Neural cell (in vitro differentiated cells): Measurements from ENCODE around the gene SRCIN1. TPM values are rescaled to one million over a fixed set of nuclear protein-coding genes. Genes with fewer than 3 reads are reported as not detected.

Experiments used
- H2AFZ ChIP-seq: fragments of 200-600, 300-800 bp; sonication (generic), shearing (Covaris generic); 2 replicates; pipeline ENCODE4 v1.6.0; 2014; ENCODE audit warnings: low read depth, mild to moderate bottlenecking, antibody characterized with exemption, low read length, moderate library complexity
- H3F3A ChIP-seq: fragments of 200-600 bp; shearing (Covaris generic); 2 replicates; pipeline ENCODE4 v1.6.1; 2016; ENCODE audit warnings: mild to moderate bottlenecking, moderate library complexity, mixed read lengths, antibody characterized with exemption, low read length; ENCODE audit not compliant: insufficient read depth, poor library complexity, severe bottlenecking
- H3K27ac ChIP-seq: fragments of 200-600, 300-800 bp; sonication (generic), shearing (Covaris generic); 2 replicates; pipeline ENCODE4 v1.5.1; 2014; ENCODE audit warnings: mild to moderate bottlenecking, low read length, moderate library complexity
- H3K27me3 ChIP-seq: fragments of 300-800, 200-600 bp; sonication (generic), shearing (Covaris generic); 2 replicates; pipeline ENCODE4 v1.6.0; 2014; ENCODE audit warnings: mild to moderate bottlenecking, low read depth, low read length, moderate library complexity; ENCODE audit not compliant: insufficient read depth
- H3K36me3 ChIP-seq: fragments of 300-800, 200-600 bp; sonication (generic), shearing (Covaris generic); 2 replicates; pipeline ENCODE4 v1.5.1; 2014; ENCODE audit warnings: mild to moderate bottlenecking, antibody characterized with exemption, low read length, moderate library complexity; ENCODE audit not compliant: insufficient read depth
- H3K4me2 ChIP-seq: fragments of 300-800, 200-600 bp; sonication (generic), shearing (Covaris generic); 2 replicates; pipeline ENCODE4 v1.6.0; 2014; ENCODE audit warnings: mild to moderate bottlenecking, low read length
- H3K4me3 ChIP-seq: fragments of 300-800, 200-600 bp; sonication (generic), shearing (Covaris generic); 2 replicates; pipeline ENCODE4 v1.5.1; 2014; ENCODE audit warnings: mild to moderate bottlenecking, low read length, moderate library complexity
- H3K79me2 ChIP-seq: fragments of 200-600 bp; shearing (Covaris generic); replicated peaks from 2 replicates; pipeline ENCODE4 v1.6.0; 2014; ENCODE audit warnings: mild to moderate bottlenecking, low read length, moderate library complexity; ENCODE audit not compliant: insufficient read depth
- H3K9ac ChIP-seq: fragments of 300-800, 200-600 bp; sonication (generic), shearing (Covaris generic); 2 replicates; pipeline ENCODE4 v1.6.1; 2016; ENCODE audit warnings: mild to moderate bottlenecking, low read length, mixed read lengths
- H3K9me2 ChIP-seq: fragments of 200-600 bp; shearing (Covaris generic); 2 replicates; pipeline ENCODE4 v1.6.1; 2016; ENCODE audit warnings: mild to moderate bottlenecking, low read length, mixed read lengths; ENCODE audit not compliant: insufficient read depth
- H3K9me3 ChIP-seq: fragments of 200-600, 300-800 bp; sonication (generic), shearing (Covaris generic); 2 replicates; pipeline ENCODE4 v1.6.1; 2016; ENCODE audit warnings: mild to moderate bottlenecking, mixed run types, low read length, moderate library complexity, mixed read lengths
- H4K20me1 ChIP-seq: fragments of 200-600 bp; shearing (Covaris generic); 2 replicates; pipeline ENCODE4 v1.6.1; 2016; ENCODE audit warnings: mild to moderate bottlenecking, mixed run types; ENCODE audit not compliant: insufficient read depth
- EP300 ChIP-seq: fragments of 450-650 bp; conservative IDR thresholded peaks from 2 replicates; pipeline ENCODE4 v1.6.1; 2014; ENCODE audit warnings: antibody characterized with exemption, mild to moderate bottlenecking, moderate library complexity; ENCODE audit not compliant: poor library complexity, severe bottlenecking
- EZH2 ChIP-seq: fragments of 200-600, 300-800 bp; shearing (Covaris generic), sonication (generic); IDR thresholded peaks from 2 replicates; pipeline ENCODE4 v1.6.1; 2014; ENCODE audit warnings: antibody characterized with exemption, low read length, borderline replicate concordance, mild to moderate bottlenecking; ENCODE audit not compliant: insufficient read depth, poor library complexity, severe bottlenecking
- POLR2AphosphoS5 ChIP-seq: IDR thresholded peaks from 2 replicates; pipeline ENCODE4 v1.6.1; 2012
- SMC3 ChIP-seq: fragments of 450-650 bp; conservative IDR thresholded peaks from 2 replicates; pipeline ENCODE4 v1.6.1; 2014; ENCODE audit warnings: antibody characterized with exemption, mild to moderate bottlenecking, moderate library complexity; ENCODE audit not compliant: poor library complexity
- TAF1 ChIP-seq: IDR thresholded peaks from 2 replicates; pipeline ENCODE4 v1.6.1; 2012; ENCODE audit warnings: low read depth
- polyA plus RNA-seq: library from polyadenylated mRNA; depleted of rRNA; stranded (reverse); fragments of >200 nt; gene quantifications from 2 replicates; pipeline ENCODE4 v1.2.3, GENCODE V29; 2014
- TF ChIP-seq, protein P1 (sequence below): fragments of 450-650 bp; IDR thresholded peaks from 2 replicates; pipeline ENCODE4 v1.5.1; 2014; ENCODE audit warnings: antibody characterized with exemption, mild to moderate bottlenecking, moderate library complexity; ENCODE audit not compliant: poor library complexity, severe bottlenecking

The SRCIN1 gene
- polyA plus RNA-seq, 1 donor from 2014 or later: 18.0 TPM

DNA sequence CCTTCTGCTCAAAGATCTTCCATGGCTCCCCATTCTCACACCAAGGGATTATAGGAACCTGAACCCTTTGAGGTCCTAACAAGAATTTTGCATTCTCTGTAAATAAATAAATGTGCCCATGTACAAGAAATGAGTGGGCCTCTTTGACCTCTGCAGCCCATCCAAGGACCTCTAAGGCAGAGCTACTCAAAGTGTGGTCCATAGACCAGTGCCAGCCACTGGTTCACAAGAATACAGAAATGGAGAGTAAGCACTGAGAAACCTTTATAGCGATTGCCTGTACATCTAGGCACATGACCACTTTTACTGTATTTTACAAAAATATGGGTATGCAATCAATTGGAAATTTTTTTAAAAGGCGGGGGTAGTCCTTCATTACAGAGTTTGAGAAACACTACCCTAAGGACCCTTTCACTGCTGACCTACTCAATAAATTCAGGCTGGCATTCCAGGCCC is 7.8 kb upstream of the SRCIN1 start:
- no peak overlapping the region for H3K27ac ChIP-seq
- TF ChIP-seq, protein P1, sequence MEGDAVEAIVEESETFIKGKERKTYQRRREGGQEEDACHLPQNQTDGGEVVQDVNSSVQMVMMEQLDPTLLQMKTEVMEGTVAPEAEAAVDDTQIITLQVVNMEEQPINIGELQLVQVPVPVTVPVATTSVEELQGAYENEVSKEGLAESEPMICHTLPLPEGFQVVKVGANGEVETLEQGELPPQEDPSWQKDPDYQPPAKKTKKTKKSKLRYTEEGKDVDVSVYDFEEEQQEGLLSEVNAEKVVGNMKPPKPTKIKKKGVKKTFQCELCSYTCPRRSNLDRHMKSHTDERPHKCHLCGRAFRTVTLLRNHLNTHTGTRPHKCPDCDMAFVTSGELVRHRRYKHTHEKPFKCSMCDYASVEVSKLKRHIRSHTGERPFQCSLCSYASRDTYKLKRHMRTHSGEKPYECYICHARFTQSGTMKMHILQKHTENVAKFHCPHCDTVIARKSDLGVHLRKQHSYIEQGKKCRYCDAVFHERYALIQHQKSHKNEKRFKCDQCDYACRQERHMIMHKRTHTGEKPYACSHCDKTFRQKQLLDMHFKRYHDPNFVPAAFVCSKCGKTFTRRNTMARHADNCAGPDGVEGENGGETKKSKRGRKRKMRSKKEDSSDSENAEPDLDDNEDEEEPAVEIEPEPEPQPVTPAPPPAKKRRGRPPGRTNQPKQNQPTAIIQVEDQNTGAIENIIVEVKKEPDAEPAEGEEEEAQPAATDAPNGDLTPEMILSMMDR: no peak
- H3K4me3 ChIP-seq: no peak overlapping the region
- H3F3A ChIP-seq: no peaks in the 10 kb centered on the region
- no peaks in the 10 kb centered on the region for H3K9me3 ChIP-seq
- no peaks in the 10 kb centered on the region for H3K27me3 ChIP-seq
- H3K36me3 ChIP-seq: no peaks in the 10 kb centered on the region
- no peaks in the 10 kb centered on the region for H3K9me2 ChIP-seq
- no peak overlapping the region for H3K4me2 ChIP-seq
- H2AFZ ChIP-seq: no peak overlapping the region
- no peaks in the 10 kb centered on the region for H3K79me2 ChIP-seq
- H3K9ac ChIP-seq: no peak overlapping the region
- H4K20me1 ChIP-seq: no peaks in the 10 kb centered on the region

DNA sequence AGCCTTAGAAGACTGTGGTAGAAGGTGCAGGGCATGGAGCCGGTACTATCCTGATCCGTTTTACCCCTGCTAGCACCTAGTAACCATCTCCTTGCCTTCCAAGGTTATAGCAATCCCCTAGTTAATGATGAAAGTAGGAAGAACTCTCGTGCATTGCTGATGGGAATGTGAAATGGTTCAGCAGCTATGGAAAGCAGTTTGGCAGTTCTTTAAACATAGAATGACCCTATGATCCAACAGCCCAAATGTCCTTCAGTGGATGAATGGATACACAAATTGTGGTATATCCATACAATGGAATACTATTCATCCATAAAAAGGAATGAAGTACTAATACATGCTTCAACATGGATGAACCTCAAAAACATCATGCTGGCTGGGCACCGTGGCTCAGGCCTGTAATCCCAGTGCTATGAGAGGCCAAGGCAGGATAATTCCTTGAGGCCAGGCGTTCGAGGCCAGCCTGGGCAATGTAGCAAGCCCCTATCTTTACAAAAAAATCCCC is 6.2 kb upstream of the SRCIN1 start:
- no peak overlapping the region for H2AFZ ChIP-seq
- H3K4me3 ChIP-seq: no peak overlapping the region
- no peaks in the 10 kb centered on the region for H4K20me1 ChIP-seq
- H3F3A ChIP-seq: no peaks in the 10 kb centered on the region
- no peaks in the 10 kb centered on the region for H3K27me3 ChIP-seq
- H3K79me2 ChIP-seq: peaks cover 3% of the 10 kb centered on the region
- H3K9me3 ChIP-seq: no peaks in the 10 kb centered on the region
- no peak overlapping the region for H3K9ac ChIP-seq
- no peak overlapping the region for H3K4me2 ChIP-seq
- no peaks in the 10 kb centered on the region for H3K9me2 ChIP-seq
- H3K27ac ChIP-seq: no peak overlapping the region
- no peaks in the 10 kb centered on the region for H3K36me3 ChIP-seq
- TF ChIP-seq SMC3: no peak
- TF ChIP-seq POLR2AphosphoS5: no peak
- TF ChIP-seq TAF1: no peak
- TF ChIP-seq EP300: no peak
- TF ChIP-seq, protein P1: no peak

DNA sequence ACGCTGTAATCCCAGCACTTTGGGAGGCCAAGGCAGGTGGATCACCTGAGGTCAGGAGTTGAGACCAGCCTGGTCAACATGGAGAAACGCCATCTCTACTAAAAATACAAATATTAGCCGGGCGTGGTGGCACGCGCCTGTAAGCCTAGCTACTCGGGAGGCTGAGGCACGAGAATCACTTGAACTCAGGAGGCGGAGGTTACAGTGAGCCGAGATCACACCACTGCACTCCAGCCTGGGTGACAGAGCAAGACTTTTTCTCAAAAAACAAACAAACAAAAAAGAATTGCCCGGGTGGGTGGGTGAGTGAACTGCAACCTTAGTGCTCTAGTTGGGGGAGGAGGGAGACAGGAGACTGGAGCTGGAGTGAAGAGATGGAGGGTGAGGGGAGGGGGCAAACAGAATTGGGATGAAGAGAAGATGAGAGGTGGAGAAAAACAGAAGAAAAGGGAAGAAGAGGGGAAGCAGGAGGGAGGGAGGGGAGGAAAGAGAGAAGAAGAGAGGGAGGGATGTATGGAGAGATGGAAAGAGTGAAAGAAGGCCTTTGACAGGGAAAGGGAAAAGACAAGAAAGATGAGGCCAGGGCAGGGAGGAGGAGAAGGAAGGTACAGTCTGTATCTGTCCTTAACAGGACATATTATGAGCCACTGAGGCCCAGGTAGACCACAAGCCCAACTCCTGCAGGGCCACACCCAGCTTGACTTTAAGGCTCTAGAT is 5.5 kb upstream of the SRCIN1 start:
- Histone ChIP-seq H3K9ac (no peak overlapping the region), H3K4me3 (no peak overlapping the region), H3K36me3 (no peaks in the 10 kb centered on the region), H4K20me1 (no peaks in the 10 kb centered on the region), H3K9me3 (no peaks in the 10 kb centered on the region), H3K79me2 (peaks cover 8% of the 10 kb centered on the region), H3K4me2 (no peak overlapping the region), H2AFZ (no peak overlapping the region), H3K27ac (no peak overlapping the region), H3F3A (no peaks in the 10 kb centered on the region), H3K9me2 (no peaks in the 10 kb centered on the region), H3K27me3 (no peaks in the 10 kb centered on the region)
- no peak for TF ChIP-seq EP300
- no peak for TF ChIP-seq POLR2AphosphoS5
- TF ChIP-seq TAF1: no peak
- no peak for TF ChIP-seq EZH2
- TF ChIP-seq, protein P1: no peak
